Measurements from ENCODE around the gene KRT72. TPM values are rescaled to one million over a fixed set of nuclear protein-coding genes. Genes with fewer than 3 reads are reported as not detected.

The KRT72 gene
- total RNA-seq, 1 experiment from 2014 or later: not detected

GRCh38 chr12:52622349-52622748 is 21.1 kb upstream of the KRT72 start:
- Histone ChIP-seq H3K36me3 (no peaks in the 10 kb centered on the region), H3K27me3 (replicated peaks) (peaks cover 20% of the 10 kb centered on the region), H3K9me3 (replicated peaks) (no peaks in the 10 kb centered on the region), H3K4me1 (replicated peaks) (no peaks in the 10 kb centered on the region), H3K4me3 (no peak overlapping the region), H3K27ac (no peak overlapping the region)
- DNase-seq (ENCODE audit: low read depth in 1 of 2, low spot score in 2 of 2): peak in 1 of 2 experiments; percentile 5

GRCh38 chr12:52618866-52619265 is 17.6 kb upstream of the KRT72 start:
- no peaks in the 10 kb centered on the region for H3K4me1 ChIP-seq (replicated peaks)
- no peak for DNase-seq (ENCODE audit: low read depth in 1 of 2, low spot score in 2 of 2)
- H3K27me3 ChIP-seq (replicated peaks): peaks cover 39% of the 10 kb centered on the region
- no peak overlapping the region for H3K27ac ChIP-seq
- H3K36me3 ChIP-seq: no peaks in the 10 kb centered on the region
- no peaks in the 10 kb centered on the region for H3K9me3 ChIP-seq (replicated peaks)
- no peak overlapping the region for H3K4me3 ChIP-seq

- Histone ChIP-seq H3K4me1 (replicated peaks) (no peaks in the 10 kb centered on the region), H3K27ac (no peak within 1 kb of the TSS), H3K4me3 (no peak within 1 kb of the TSS), H3K9me3 (replicated peaks) (no peaks in the 10 kb centered on the region), H3K36me3 (no peaks in the 10 kb centered on the region), H3K27me3 (replicated peaks) (peaks cover 44% of the 10 kb centered on the region)
- no peak for DNase-seq (ENCODE audit: low read depth in 1 of 2, low spot score in 2 of 2)
Observed at GRCh38 chr12:52618216-52618615, 17.0 kb upstream of the KRT72 start, which contains the start of gene KRT73. Gene KRT73, minus strand, starts transcription at chr12:52618559. Its CDS starts 35 bp downstream, at chr12:52618524.

- Histone ChIP-seq H3K4me1 (replicated peaks) (no peaks in the 10 kb centered on the region), H3K4me3 (no peak overlapping the region), H3K36me3 (no peaks in the 10 kb centered on the region), H3K9me3 (replicated peaks) (no peaks in the 10 kb centered on the region), H3K27ac (no peak overlapping the region), H3K27me3 (replicated peaks) (peaks cover 44% of the 10 kb centered on the region)
- DNase-seq (ENCODE audit: low read depth in 1 of 2, low spot score in 2 of 2): no peak
Observed at GRCh38 chr12:52617403-52617785, 16.1 kb upstream of the KRT72 start.

- DNase-seq (ENCODE audit: low read depth in 1 of 2, low spot score in 2 of 2): no peak
- H3K27me3 ChIP-seq (replicated peaks): peaks cover 49% of the 10 kb centered on the region
Observed at GRCh38 chr12:52616680-52617402, 15.6 kb upstream of the KRT72 start.

GRCh38 chr12:52615912-52616311 is 14.6 kb upstream of the KRT72 start:
- H3K36me3 ChIP-seq: no peaks in the 10 kb centered on the region
- no peaks in the 10 kb centered on the region for H3K9me3 ChIP-seq (replicated peaks)
- H3K4me1 ChIP-seq (replicated peaks): no peaks in the 10 kb centered on the region
- no peak overlapping the region for H3K4me3 ChIP-seq
- H3K27me3 ChIP-seq (replicated peaks): peaks cover 58% of the 10 kb centered on the region
- no peak overlapping the region for H3K27ac ChIP-seq
- no peak for DNase-seq (ENCODE audit: low read depth in 1 of 2, low spot score in 2 of 2)

More at GRCh38 chr12:52616680-52617402, 15.6 kb upstream of the KRT72 start:
- H3K27ac ChIP-seq: no peak overlapping the region
- H3K4me3 ChIP-seq: no peak overlapping the region
- no peaks in the 10 kb centered on the region for H3K36me3 ChIP-seq
- H3K4me1 ChIP-seq (replicated peaks): no peaks in the 10 kb centered on the region
- no peaks in the 10 kb centered on the region for H3K9me3 ChIP-seq (replicated peaks)

GRCh38 chr12:52615208-52615868 is 14.1 kb upstream of the KRT72 start:
- no peaks in the 10 kb centered on the region for H3K9me3 ChIP-seq (replicated peaks)
- H3K27me3 ChIP-seq (replicated peaks): peaks cover 62% of the 10 kb centered on the region
- H3K27ac ChIP-seq: no peak overlapping the region
- no peak for DNase-seq (ENCODE audit: low read depth in 1 of 2, low spot score in 2 of 2)
- H3K4me1 ChIP-seq (replicated peaks): no peaks in the 10 kb centered on the region
- H3K36me3 ChIP-seq: no peaks in the 10 kb centered on the region
- H3K4me3 ChIP-seq: no peak overlapping the region

- H3K4me3 ChIP-seq: no peak overlapping the region
- no peaks in the 10 kb centered on the region for H3K9me3 ChIP-seq (replicated peaks)
- H3K27me3 ChIP-seq (replicated peaks): peaks cover 61% of the 10 kb centered on the region
- no peak for DNase-seq (ENCODE audit: low read depth in 1 of 2, low spot score in 2 of 2)
- no peak overlapping the region for H3K27ac ChIP-seq
- H3K4me1 ChIP-seq (replicated peaks): no peaks in the 10 kb centered on the region
- H3K36me3 ChIP-seq: no peaks in the 10 kb centered on the region
Observed at GRCh38 chr12:52614381-52615207, 13.3 kb upstream of the KRT72 start.

GRCh38 chr12:52613384-52614030 is 12.2 kb upstream of the KRT72 start:
- Histone ChIP-seq H3K4me1 (replicated peaks) (no peaks in the 10 kb centered on the region), H3K9me3 (replicated peaks) (no peaks in the 10 kb centered on the region), H3K36me3 (no peaks in the 10 kb centered on the region), H3K27ac (no peak overlapping the region), H3K4me3 (no peak overlapping the region), H3K27me3 (replicated peaks) (peaks cover 64% of the 10 kb centered on the region)
- DNase-seq (ENCODE audit: low read depth in 1 of 2, low spot score in 2 of 2): peak in 1 of 2 experiments; percentile 22

GRCh38 chr12:52612431-52613383 is 11.4 kb upstream of the KRT72 start:
- no peaks in the 10 kb centered on the region for H3K36me3 ChIP-seq
- peaks cover 69% of the 10 kb centered on the region for H3K27me3 ChIP-seq (replicated peaks)
- no peaks in the 10 kb centered on the region for H3K9me3 ChIP-seq (replicated peaks)
- DNase-seq (ENCODE audit: low read depth in 1 of 2, low spot score in 2 of 2): no peak
- no peak overlapping the region for H3K27ac ChIP-seq
- no peak overlapping the region for H3K4me3 ChIP-seq
- no peaks in the 10 kb centered on the region for H3K4me1 ChIP-seq (replicated peaks)

- H3K36me3 ChIP-seq: no peaks in the 10 kb centered on the region
- no peaks in the 10 kb centered on the region for H3K9me3 ChIP-seq (replicated peaks)
- DNase-seq (ENCODE audit: low read depth in 1 of 2, low spot score in 2 of 2): peak in 1 of 2 experiments; percentile 13
- no peak overlapping the region for H3K27ac ChIP-seq
- no peaks in the 10 kb centered on the region for H3K4me1 ChIP-seq (replicated peaks)
- H3K4me3 ChIP-seq: no peak overlapping the region
- H3K27me3 ChIP-seq (replicated peaks): peaks cover 53% of the 10 kb centered on the region
Observed at GRCh38 chr12:52611080-52611468, 9.8 kb upstream of the KRT72 start.

GRCh38 chr12:52608826-52609630 is 7.8 kb upstream of the KRT72 start:
- peak in 1 of 2 experiments; percentile 31 for DNase-seq (ENCODE audit: low read depth in 1 of 2, low spot score in 2 of 2)
- Histone ChIP-seq H3K4me1 (replicated peaks) (no peaks in the 10 kb centered on the region), H3K36me3 (no peaks in the 10 kb centered on the region), H3K9me3 (replicated peaks) (no peaks in the 10 kb centered on the region), H3K4me3 (no peak overlapping the region), H3K27ac (no peak overlapping the region), H3K27me3 (replicated peaks) (peaks cover 54% of the 10 kb centered on the region)
